Stimulated activated CD8-positive, alpha-beta memory T cell treated with anti-CD3 and anti-CD28 coated beads, Interleukin-12 subunit alpha, Interleukin-12 subunit beta, amount 100 ng/mL, for 1 hour (primary cell): ENCODE measurements around the gene RBM41.
"Not testable (repeated sequence)": the region's sequence is repeated elsewhere in the genome, so short reads cannot be mapped to it uniquely, and the experiment has no call there.

Experiments
- DNase-seq: peaks from one replicate; pipeline ENCODE4 v3.0.0-alpha.2; 2020; ENCODE audit warnings: low read depth

Gene RBM41

DNA sequence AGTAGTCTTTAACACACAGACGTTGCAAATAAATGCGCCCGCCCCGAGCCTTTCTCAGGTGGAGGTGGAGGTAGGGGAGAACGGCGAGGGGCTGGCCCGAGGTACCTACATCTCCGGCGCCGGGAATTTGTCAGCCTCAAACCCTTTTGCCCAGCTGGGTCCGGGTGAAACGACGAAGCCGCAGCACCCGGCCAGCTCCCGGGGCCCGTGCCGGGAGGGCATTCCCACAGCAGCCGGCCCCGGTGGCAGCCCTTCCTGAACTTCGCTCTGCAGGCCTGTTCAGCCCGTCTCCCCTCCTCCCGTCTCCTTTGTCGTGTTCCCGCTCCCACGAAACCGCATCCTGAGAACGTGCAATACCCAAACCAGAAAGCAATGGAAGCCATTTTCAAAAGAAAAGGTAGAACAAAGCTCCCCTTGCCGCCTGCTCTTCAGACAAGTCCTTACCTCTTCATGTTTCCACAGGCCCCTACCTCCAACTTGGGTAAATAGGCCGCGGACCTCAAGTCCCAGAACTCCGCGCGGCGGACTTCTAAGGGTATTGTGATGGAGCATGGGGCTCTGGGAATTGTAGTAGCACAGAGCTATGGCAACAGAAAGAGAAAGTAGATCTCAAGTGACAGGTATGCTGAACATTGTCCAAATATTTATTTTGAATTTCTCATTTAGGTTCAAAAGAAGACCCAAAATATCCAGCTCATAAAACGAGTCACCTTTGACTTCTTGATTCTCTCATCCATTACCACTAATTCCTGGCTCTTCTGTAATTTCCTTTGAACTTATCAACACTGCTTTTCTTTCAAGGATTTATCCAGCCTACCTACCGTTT lies at the start of gene RBM41:
Gene RBM41, minus strand, starts transcription at position 501 of the 826 bp plus-strand sequence. Its CDS starts 49 bp downstream, at position 452.
- peak; percentile 40 for DNase-seq

- no peak for DNase-seq
Observed at GRCh38 chrX:107168257-107168656, 49.6 kb upstream of the RBM41 start.

DNA sequence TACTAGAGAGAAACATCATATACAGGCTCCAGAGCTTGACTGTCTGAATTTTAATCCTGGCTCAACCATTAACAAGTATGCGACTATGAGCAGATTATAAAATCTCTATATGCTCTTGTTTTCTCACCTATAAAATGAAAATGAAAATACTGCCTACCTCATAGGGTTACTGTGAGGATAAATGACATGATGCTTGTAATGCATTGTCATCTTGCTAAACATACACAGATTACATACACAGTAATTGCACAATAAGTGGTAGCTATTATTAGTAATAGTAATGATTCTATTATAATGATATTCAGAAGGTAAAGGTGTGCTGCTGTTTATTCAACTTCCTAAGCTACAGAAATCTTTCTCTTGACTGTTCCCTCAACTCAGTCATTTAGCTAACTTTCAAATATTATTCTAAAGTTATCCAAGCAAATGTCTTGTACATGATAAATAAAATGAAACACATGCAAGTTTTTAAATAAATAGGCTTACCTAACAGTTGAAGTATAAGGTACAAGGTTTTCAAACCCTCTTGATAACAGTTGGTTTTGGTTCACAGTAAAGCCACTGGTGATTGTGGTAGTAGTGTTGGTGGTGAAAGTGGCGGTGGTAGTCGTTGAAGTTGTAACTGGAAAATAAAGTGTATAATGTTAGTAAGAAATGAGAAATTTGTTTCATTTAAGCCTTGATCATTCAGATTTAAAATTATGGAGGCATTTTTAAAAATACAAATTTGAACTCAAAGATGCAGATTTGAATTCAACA lies 48.7 kb upstream of the RBM41 start:
- DNase-seq: no peak

DNA sequence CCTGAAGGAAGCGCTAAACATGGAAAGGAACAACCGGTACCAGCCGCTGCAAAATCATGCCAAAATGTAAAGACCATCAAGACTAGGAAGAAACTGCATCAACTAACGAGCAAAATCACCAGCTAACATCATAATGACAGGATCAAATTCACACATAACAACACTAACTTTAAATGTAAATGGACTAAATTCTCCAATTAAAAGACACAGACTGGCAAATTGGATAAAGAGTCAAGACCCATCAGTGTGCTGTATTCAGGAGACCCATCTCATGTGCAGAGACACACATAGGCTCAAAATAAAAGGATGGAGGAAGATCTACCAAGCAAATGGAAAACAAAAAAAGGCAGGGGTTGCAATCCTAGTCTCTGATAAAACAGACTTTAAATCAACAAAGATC lies 39.0 kb upstream of the RBM41 start:
- not testable (repeated sequence) for DNase-seq

DNA sequence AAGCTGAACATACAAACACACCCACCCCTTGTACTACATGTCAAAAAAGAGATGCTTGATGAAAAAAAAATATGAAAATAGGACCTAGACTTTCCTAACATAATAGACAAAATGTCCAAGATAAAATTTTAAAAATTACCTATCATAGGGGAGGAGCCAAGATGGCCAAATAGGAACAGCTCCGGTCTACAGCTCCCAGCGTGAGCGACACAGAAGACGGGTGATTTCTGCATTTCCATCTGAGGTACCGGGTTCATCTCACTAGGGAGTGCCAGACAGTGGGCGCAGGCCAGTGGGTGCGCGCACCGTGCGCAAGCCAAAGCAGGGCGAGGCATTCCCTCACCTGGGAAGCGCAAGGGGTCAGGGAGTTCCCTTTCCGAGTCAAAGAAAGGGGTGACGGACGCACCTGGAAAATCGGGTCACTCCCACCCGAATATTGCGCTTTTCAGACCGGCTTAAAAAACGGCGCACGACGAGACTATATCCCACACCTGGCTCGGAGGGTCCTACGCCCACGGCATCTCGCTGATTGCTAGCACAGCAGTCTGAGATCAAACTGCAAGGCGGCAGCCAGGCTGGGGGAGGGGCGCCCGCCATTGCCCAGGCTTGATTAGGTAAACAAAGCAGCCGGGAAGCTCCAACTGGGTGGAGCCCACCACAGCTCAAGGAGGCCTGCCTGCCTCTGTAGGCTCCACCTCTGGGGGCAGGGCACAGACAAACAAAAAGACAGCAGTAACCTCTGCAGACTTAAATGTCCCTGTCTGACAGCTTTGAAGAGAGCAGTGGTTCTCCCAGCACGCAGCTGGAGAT lies 37.2 kb upstream of the RBM41 start:
- not testable (repeated sequence) for DNase-seq

- DNase-seq: no peak
Observed at GRCh38 chrX:107154787-107155620, 36.4 kb upstream of the RBM41 start.

DNA sequence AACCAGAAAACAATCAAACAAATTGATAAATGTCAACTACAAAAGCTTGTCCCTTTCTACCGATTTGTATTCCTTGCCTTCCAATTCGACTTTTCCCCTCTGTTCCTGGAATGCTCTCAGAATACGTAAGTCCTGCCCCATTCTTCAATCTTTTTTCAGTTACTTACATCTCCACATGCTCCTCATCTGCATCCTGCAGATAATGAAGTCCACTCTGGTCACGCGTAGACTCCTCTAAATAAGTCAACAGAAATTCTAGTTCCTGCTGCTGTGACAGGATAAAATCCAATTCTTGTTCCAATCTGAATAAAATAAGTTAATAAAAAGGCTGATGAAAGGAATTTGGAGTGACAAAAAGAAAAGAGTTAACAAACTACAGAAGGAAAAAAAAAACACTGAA lies 34.4 kb upstream of the RBM41 start:
- no peak for DNase-seq

- DNase-seq: no peak
Observed at GRCh38 chrX:107146670-107147069, 28.0 kb upstream of the RBM41 start.

DNA sequence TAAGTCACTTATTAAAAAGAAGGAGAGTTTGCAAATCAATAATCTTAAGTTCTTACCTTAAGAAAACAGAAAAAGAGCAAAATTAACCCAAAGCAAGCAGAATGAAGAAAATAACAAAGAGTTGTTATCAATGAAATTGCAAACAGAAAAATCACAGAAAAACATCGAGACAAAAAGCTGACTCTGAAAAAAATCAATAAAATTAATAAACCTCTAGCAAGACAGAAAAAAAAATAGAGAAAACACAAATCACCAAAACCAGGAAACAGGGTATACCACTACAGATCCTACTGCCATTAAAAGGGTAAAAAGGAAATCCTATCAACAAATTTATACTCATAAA lies 17.3 kb upstream of the RBM41 start:
- DNase-seq: no peak

- no peak for DNase-seq
Observed at GRCh38 chrX:107135049-107135964, 16.7 kb upstream of the RBM41 start.

GRCh38 chrX:107123750-107124149 lies 5.1 kb upstream of the RBM41 start:
- no peak for DNase-seq

DNA sequence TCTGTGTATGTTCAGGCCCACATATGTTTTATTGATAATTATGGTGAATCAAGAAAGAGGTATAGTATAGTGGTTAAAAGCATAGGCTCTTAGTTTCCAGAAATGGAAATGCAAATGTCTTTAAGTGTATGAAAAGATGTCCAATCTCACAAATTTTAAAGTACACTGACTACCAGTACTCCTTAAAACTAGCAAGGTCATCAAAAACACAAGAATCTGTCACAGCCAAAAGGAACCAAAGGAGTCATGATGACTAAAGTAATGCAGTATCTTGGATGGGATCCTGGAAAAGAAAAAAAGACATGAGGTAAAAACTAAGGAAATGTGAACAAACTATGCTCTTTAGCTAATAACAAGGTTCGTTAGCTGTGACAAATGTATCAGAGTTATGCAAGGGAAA lies 661 bp upstream of the RBM41 start:
- no peak for DNase-seq

GRCh38 chrX:107117993-107118321 lies 665 bp downstream of the RBM41 start:
- DNase-seq: no peak

GRCh38 chrX:107107459-107107858 lies 11.2 kb downstream of the RBM41 start:
- no peak for DNase-seq

GRCh38 chrX:107102980-107103379 lies 15.6 kb downstream of the RBM41 start:
- DNase-seq: no peak

GRCh38 chrX:107076158-107076557 lies 42.5 kb downstream of the RBM41 start:
- DNase-seq: no peak

GRCh38 chrX:107057731-107058130 lies 60.9 kb downstream of the RBM41 start:
- DNase-seq: not testable (repeated sequence)

DNA sequence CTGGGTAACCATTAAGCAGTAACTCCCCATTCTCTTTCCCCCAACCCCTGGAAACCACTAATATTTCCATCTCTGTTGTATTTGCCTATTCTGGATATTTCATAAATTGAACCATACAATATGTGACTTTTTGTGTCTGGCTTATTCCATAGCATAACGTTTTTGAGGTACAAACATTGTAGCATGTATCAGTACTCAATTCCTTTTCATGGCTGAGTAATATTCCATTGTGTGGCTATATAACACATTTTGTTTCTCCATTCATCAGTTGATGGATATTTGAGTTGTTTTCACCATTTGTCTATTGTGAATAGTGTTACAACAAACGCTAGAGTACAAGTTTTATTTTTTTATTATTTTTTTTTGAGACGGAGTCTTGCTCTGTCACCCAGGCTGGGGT lies 63.6 kb downstream of the RBM41 start:
- DNase-seq: no peak

DNA sequence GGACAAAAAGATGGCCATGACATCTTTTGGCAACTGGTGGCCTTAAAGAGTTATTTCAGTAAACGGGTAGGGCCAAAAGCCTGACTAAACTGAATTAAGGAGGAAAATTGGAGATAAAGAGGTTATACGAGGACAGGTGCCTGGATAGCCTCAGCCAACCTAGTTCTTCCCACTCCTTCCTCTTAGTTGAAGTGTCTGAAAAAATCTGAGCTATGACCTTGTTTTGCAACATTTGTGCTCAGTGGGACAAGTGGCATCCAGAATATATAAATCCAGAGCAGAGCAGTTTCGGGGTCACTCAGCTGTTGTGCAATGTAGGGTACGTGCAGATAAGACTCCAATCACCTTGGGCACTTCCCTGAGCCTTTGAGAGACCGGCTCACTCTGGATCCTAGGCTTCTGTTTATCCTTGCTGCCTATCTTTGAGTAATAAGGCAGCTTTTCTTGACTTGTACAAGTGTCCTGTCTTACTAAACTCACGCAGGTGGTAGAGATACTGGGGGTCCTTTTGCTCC lies 68.4 kb downstream of the RBM41 start:
- DNase-seq: no peak

DNA sequence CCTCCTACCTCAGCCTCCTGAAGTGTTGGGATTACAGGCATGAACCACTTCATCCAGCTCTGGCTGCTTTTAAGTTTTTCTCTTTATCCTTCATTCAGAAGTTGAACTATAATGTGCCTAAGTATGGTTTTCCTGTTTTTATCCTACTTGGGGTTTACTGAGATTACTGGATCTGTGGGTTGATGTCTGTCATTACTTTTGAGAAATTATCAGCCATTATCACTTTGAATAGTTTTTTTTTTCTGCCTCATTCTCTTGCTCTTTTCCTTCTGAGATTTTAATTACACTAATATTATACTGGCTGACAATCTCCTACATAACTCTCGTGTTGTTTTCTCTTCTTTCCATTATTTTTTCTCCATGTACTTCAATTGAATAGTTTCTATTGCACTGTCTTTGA lies 71.0 kb downstream of the RBM41 start:
- no peak for DNase-seq

DNA sequence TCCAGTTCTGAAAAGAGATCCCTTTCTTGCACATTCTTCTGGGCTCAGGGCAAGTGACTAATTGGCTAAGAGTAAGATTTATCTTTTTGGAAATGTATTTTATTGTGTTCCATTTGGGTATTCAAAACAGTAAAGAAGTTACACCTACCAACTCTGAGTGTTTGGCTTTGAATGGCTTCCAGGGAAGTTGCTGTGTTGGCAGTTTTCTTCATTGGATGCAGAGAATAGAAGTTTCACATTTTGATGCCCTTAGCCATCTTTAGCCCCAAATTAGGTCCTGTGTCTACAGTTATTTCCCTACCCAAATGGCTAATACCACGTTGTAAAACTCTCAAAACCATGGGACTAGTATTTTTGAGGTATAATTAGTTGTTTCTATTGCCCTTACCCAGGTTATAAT lies 88.9 kb downstream of the RBM41 start:
- no peak for DNase-seq
